Right ventricle myocardium inferior (tissue), 1 donor: Measurements from ENCODE around the gene SPINDOC. TPM values are rescaled to one million over a fixed set of nuclear protein-coding genes. Genes with fewer than 3 reads are reported as not detected.

ENCODE experiments used
- ATAC-seq: fragments of 200-7000 bp; cut with Tn5 transposase; one replicate; pipeline ENCODE4 v1.9.1; 2020; ENCODE audit warnings: mild to moderate bottlenecking, moderate library complexity
- DNase-seq: peaks from one replicate; pipeline ENCODE4 v3.0.0; 2021; ENCODE audit errors: missing footprints
- intact Hi-C: fragments of 100-400 bp; cut with DNase I; formaldehyde crosslinking; loops from one replicate; pipeline ENCODE4 v1.11.0; 2022
- total RNA-seq: library from RNA; stranded (reverse); fragmentation: NEBNext Ultra II Directional; extraction: Animal tissue kit (Norgen Biotek cat#: 25700); gene quantifications from one replicate; pipeline ENCODE4 v1.2.1, GENCODE V29; 2021
- donor health status: DM: no; HTN: yes; CAD: no; lungs with severe emphysema.

SPINDOC gene
- total RNA-seq, 1 donor from 2014 or later: 11.9 TPM

GRCh38 chr11:63870351-63871140 is 57.3 kb downstream of the SPINDOC start:
- intact Hi-C loops: no loop called here

GRCh38 chr11:63871962-63872799 is 58.9 kb downstream of the SPINDOC start:
- ATAC-seq: peak; percentile 96
- intact Hi-C loops: loop anchor here (2.0 kb wide), 2 partner anchors 29 to 67 kb away; partner anchors contain the start of gene NAA40
- peak; percentile 84 for DNase-seq

More at GRCh38 chr11:63870351-63871140, 57.3 kb downstream of the SPINDOC start:
- DNase-seq (no peak), ATAC-seq (no peak)

- DNase-seq: no peak
- intact Hi-C loops: loop anchor here (2.0 kb wide), 2 partner anchors 30 to 66 kb away; partner anchors contain the start of gene NAA40
- ATAC-seq: peak; percentile 14
Observed at GRCh38 chr11:63872800-63873197, 59.5 kb downstream of the SPINDOC start.

GRCh38 chr11:63873311-63873710 is 60.1 kb downstream of the SPINDOC start:
- intact Hi-C loops: loop anchor here (2.0 kb wide), 2 partner anchors 31 to 65 kb away; partner anchors contain the start of gene NAA40
- ATAC-seq: no peak
- DNase-seq: no peak

- ATAC-seq (peak; percentile 50), DNase-seq (no peak)
- intact Hi-C loops: loop anchor here (1.0 kb wide), 1 partner anchor 46 kb away; no protein-coding TSS in a partner anchor
Observed at GRCh38 chr11:63874511-63874910, 61.3 kb downstream of the SPINDOC start.

- intact Hi-C loops: no loop called here
- ATAC-seq: no peak
- no peak for DNase-seq
Observed at GRCh38 chr11:63875506-63876065, 62.3 kb downstream of the SPINDOC start.

GRCh38 chr11:63876616-63877015 is 63.4 kb downstream of the SPINDOC start:
- intact Hi-C loops: no loop called here
- ATAC-seq (no peak), DNase-seq (no peak)

Other genes with a start within 250 kb of the SPINDOC start
- gene PLAAT3, start 199.0 kb upstream of the SPINDOC start, total RNA-seq: 200 TPM
- gene ATL3, start 142.1 kb upstream of the SPINDOC start, total RNA-seq: 15.4 TPM
- 52.4 TPM for gene RTN3, start 132.0 kb upstream of the SPINDOC start, total RNA-seq
- 12.6 TPM for gene ZFTA, start 44.7 kb upstream of the SPINDOC start, total RNA-seq
- gene MARK2, start 25.7 kb downstream of the SPINDOC start, total RNA-seq: 37.4 TPM
- 11.1 TPM for gene RCOR2, start 103.7 kb downstream of the SPINDOC start, total RNA-seq
- 18.7 TPM for gene NAA40, start 125.5 kb downstream of the SPINDOC start, total RNA-seq
- 1,159 TPM for gene COX8A, start 161.2 kb downstream of the SPINDOC start, total RNA-seq
- 55.6 TPM for gene OTUB1, start 173.0 kb downstream of the SPINDOC start, total RNA-seq
- gene FLRT1, start 222.5 kb downstream of the SPINDOC start, total RNA-seq: 0.57 TPM